AG09319 (cell line): ENCODE measurements around the gene NETO2.
"Not testable (repeated sequence)": the region's sequence is repeated elsewhere in the genome, so short reads cannot be mapped to it uniquely, and the experiment has no call there.

Experiments
- DNase-seq: peaks from one replicate; pipeline ENCODE4 v3.0.0-alpha.2; 2010; ENCODE audit warnings: low read depth; ENCODE audit errors: extremely low read depth
- CTCF ChIP-seq: IDR thresholded peaks from 2 replicates; pipeline ENCODE4 v1.5.1; 2011; ENCODE audit warnings: low read depth, mild to moderate bottlenecking, inconsistent platforms, low read length, moderate library complexity

Gene NETO2, protein sequence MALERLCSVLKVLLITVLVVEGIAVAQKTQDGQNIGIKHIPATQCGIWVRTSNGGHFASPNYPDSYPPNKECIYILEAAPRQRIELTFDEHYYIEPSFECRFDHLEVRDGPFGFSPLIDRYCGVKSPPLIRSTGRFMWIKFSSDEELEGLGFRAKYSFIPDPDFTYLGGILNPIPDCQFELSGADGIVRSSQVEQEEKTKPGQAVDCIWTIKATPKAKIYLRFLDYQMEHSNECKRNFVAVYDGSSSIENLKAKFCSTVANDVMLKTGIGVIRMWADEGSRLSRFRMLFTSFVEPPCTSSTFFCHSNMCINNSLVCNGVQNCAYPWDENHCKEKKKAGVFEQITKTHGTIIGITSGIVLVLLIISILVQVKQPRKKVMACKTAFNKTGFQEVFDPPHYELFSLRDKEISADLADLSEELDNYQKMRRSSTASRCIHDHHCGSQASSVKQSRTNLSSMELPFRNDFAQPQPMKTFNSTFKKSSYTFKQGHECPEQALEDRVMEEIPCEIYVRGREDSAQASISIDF

DNA sequence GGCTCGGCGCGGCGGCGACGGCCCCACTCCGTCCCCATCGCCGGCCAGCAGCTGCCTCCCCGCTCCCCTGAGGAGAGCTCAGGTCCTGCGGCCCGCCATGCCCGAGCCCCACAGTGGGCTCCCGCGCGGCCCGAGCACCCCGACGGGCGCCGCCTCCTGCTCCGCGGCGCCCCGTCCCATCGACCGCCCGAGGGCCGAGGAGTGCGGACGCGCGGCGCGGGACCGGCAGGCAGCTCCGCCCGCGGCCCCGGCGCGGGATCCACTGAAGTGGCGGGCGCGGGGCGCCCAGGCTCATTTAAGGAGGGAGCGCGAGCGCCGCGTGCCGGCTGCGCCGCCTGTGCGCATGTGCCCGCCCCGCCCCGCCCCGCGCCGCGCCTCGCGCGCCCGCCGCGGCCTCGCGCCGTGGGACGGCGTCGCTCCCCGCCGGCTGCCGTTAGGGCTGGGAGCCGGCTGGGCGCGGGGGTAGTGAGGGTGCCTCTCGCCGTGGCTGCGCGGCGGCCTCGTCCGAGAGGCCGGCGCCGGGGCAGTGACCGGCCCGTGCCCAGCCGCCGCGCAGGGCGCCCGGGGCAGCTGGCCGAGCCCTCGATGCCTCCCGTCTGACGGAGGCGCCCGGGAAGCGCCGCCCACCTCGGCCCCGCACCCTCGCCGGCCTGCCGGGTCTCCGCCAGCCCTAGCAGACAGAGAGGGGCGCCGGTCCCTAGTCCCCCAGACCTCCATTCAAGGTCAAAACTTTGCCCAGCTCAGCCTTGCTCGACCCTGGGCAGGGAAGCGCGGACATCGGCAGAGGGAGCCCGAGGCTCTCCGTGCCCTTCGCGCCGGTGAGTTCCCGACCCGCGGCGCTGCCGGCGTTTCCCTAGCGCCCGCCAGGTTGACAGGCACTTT, at the start of gene NETO2:
Gene NETO2 (minus strand): TSS at position 269 of the 882 bp plus-strand sequence. CDS start 333 bp downstream, outside the sequence.
- TF ChIP-seq CTCF = peak; percentile 60
- DNase-seq = no peak

GRCh38 chr16:47182318-47182717, 38.6 kb upstream of the NETO2 start:
- no peak for DNase-seq
- no peak for TF ChIP-seq CTCF

GRCh38 chr16:47181066-47181465, 37.3 kb upstream of the NETO2 start:
- not testable (repeated sequence) for DNase-seq

- no peak for DNase-seq
- TF ChIP-seq CTCF = no peak
Observed at GRCh38 chr16:47180073-47180472, 36.3 kb upstream of the NETO2 start.

GRCh38 chr16:47175152-47175551, 31.4 kb upstream of the NETO2 start:
- no peak for TF ChIP-seq CTCF
- DNase-seq = no peak

DNA sequence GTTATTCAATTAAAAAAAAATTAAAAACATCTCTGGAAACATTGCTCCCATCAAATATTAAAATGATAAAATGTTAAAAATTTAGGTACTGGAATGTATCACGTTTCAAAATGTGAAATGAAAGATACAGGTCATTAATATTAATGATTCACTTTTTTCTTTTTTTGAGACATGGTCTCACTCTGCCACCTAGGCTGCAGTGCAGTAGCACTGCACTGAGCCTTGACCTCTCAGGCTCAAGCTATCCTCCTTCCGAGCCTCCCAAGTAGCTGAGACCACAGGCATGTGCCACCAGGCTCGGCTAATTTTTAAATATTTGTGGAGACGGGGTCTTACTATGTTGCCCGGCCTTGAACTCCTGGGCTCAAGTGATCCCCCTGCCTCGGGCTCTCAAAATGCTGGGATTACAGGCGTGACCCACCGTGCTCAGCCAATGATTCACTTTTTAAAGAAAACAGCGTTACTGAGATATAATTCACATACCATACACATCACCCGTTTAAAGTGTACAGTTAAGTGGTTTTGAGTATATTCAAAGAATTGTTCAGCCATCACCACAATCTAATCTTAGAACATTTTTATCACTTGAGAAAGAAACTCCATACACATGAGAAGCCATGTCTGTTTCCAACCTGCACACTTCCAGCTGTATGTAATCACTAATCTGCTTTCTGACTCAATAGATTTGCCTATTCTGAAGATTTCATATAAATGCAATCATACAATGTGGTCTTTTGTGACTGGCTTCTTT, 19.1 kb upstream of the NETO2 start:
- TF ChIP-seq CTCF = no peak
- DNase-seq = no peak

- DNase-seq = no peak
- TF ChIP-seq CTCF = no peak
Observed at GRCh38 chr16:47161464-47161863, 17.7 kb upstream of the NETO2 start.
